ENCODE measurements around the gene CUBN. TPM values are rescaled to one million over a fixed set of nuclear protein-coding genes. Genes with fewer than 3 reads are reported as not detected.

CUBN gene
- total RNA-seq, 1 experiment from 2014 or later: 0.80 TPM

- ChIA-PET CTCF (no interaction called here), POLR2A (ENCODE audit: unreplicated experiment) (no interaction called here)
- H3K79me2 ChIP-seq (ENCODE audit: low read length): no peaks in the 10 kb centered on the region
- no peak for TF ChIP-seq CTCF (conservative IDR thresholded peaks at IDR 0.05; ENCODE audit: low read depth, low read length)
- TF ChIP-seq EZH2 (IDR thresholded peaks at IDR 0.05; ENCODE audit: low read length, unreplicated experiment): no peak
- no peak for TF ChIP-seq EZH2phosphoT487 (IDR thresholded peaks at IDR 0.05; ENCODE audit: borderline replicate concordance, low read length)
- ATAC-seq: no peak
- H2AFZ ChIP-seq (ENCODE audit: low read length): no peak overlapping the region
- H3K4me1 ChIP-seq (ENCODE audit: insufficient read depth, low read length): no peaks in the 10 kb centered on the region
- DNase-seq: no peak
- no peaks in the 10 kb centered on the region for H3K9me2 ChIP-seq (replicated peaks; ENCODE audit: low read length)
- no peaks in the 10 kb centered on the region for H3K27me3 ChIP-seq (ENCODE audit: low read length)
- no peak overlapping the region for H3K4me2 ChIP-seq (ENCODE audit: low read length)
- no peak overlapping the region for H3K9ac ChIP-seq (ENCODE audit: low read length)
- H4K20me1 ChIP-seq (ENCODE audit: low read length): no peaks in the 10 kb centered on the region
- no peaks in the 10 kb centered on the region for H3K9me3 ChIP-seq (ENCODE audit: low read length)
- no peak overlapping the region for H3K27ac ChIP-seq (ENCODE audit: low read length)
- BruUV-seq (replicated peaks): no TSS peak
- intact Hi-C loops (cut with micrococcal nuclease): no loop called here
- no peaks in the 10 kb centered on the region for H3K36me3 ChIP-seq (ENCODE audit: low read depth, low read length)
- H3F3A ChIP-seq (ENCODE audit: low read length, unreplicated experiment): no peaks in the 10 kb centered on the region
- H3K4me3 ChIP-seq (ENCODE audit: low read length): no peak overlapping the region
Measured at GRCh38 chr10:16884497-16884896, 245.1 kb downstream of the CUBN start.

DNA sequence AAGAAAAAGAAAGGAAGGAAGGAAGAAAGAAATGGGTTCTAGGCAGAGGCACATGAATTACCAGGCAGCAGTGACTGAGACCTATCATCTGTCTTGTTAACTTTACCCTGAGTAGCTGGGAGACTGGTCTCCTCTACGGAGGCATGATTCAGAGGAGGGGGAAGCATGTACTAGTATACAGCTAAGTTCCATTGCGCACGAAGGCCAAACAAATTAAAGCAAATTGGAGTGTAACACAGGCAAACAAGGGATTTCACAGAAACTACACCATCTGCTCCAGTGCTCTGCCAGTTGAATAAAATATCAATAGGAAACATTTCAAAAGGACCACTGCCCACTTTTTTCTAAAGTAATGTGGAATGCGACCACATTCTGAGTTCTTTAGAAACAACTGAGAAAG is 246.5 kb downstream of the CUBN start:
- no peak overlapping the region for H3K9ac ChIP-seq (ENCODE audit: low read length)
- TF ChIP-seq EZH2phosphoT487 (IDR thresholded peaks at IDR 0.05; ENCODE audit: borderline replicate concordance, low read length) (no peak), EZH2 (IDR thresholded peaks at IDR 0.05; ENCODE audit: low read length, unreplicated experiment) (no peak), CTCF (conservative IDR thresholded peaks at IDR 0.05; ENCODE audit: low read depth, low read length) (no peak)
- no peaks in the 10 kb centered on the region for H3K36me3 ChIP-seq (ENCODE audit: low read depth, low read length)
- DNase-seq: no peak
- no peaks in the 10 kb centered on the region for H3K4me1 ChIP-seq (ENCODE audit: insufficient read depth, low read length)
- ChIA-PET CTCF (no interaction called here), POLR2A (ENCODE audit: unreplicated experiment) (no interaction called here)
- no peak overlapping the region for H2AFZ ChIP-seq (ENCODE audit: low read length)
- H3F3A ChIP-seq (ENCODE audit: low read length, unreplicated experiment): no peaks in the 10 kb centered on the region
- H3K9me2 ChIP-seq (replicated peaks; ENCODE audit: low read length): no peaks in the 10 kb centered on the region
- no peaks in the 10 kb centered on the region for H3K79me2 ChIP-seq (ENCODE audit: low read length)
- H3K27ac ChIP-seq (ENCODE audit: low read length): no peak overlapping the region
- H3K4me2 ChIP-seq (ENCODE audit: low read length): no peak overlapping the region
- H3K4me3 ChIP-seq (ENCODE audit: low read length): no peak overlapping the region
- no peak for ATAC-seq
- no TSS peak for BruUV-seq (replicated peaks)
- no peaks in the 10 kb centered on the region for H3K9me3 ChIP-seq (ENCODE audit: low read length)
- H3K27me3 ChIP-seq (ENCODE audit: low read length): no peaks in the 10 kb centered on the region
- no peaks in the 10 kb centered on the region for H4K20me1 ChIP-seq (ENCODE audit: low read length)
- intact Hi-C loops (cut with micrococcal nuclease): no loop called here

GRCh38 chr10:16870331-16870730 is 259.3 kb downstream of the CUBN start:
- H3K9ac ChIP-seq (ENCODE audit: low read length): no peak overlapping the region
- BruUV-seq (replicated peaks): no TSS peak
- no peaks in the 10 kb centered on the region for H3K9me3 ChIP-seq (ENCODE audit: low read length)
- no peaks in the 10 kb centered on the region for H3K36me3 ChIP-seq (ENCODE audit: low read depth, low read length)
- H4K20me1 ChIP-seq (ENCODE audit: low read length): no peaks in the 10 kb centered on the region
- intact Hi-C loops (cut with micrococcal nuclease): no loop called here
- H3K4me3 ChIP-seq (ENCODE audit: low read length): no peak overlapping the region
- ChIA-PET POLR2A (ENCODE audit: unreplicated experiment) (no interaction called here), CTCF (no interaction called here)
- H3K27ac ChIP-seq (ENCODE audit: low read length): no peak overlapping the region
- H2AFZ ChIP-seq (ENCODE audit: low read length): no peak overlapping the region
- no peaks in the 10 kb centered on the region for H3K9me2 ChIP-seq (replicated peaks; ENCODE audit: low read length)
- H3K4me2 ChIP-seq (ENCODE audit: low read length): no peak overlapping the region
- H3F3A ChIP-seq (ENCODE audit: low read length, unreplicated experiment): no peaks in the 10 kb centered on the region
- DNase-seq (no peak), ATAC-seq (no peak)
- no peaks in the 10 kb centered on the region for H3K79me2 ChIP-seq (ENCODE audit: low read length)
- H3K27me3 ChIP-seq (ENCODE audit: low read length): no peaks in the 10 kb centered on the region
- peaks cover 8% of the 10 kb centered on the region; the same call in 1 of the 2 replicates for H3K4me1 ChIP-seq (ENCODE audit: insufficient read depth, low read length)
- TF ChIP-seq EZH2phosphoT487 (IDR thresholded peaks at IDR 0.05; ENCODE audit: borderline replicate concordance, low read length) (no peak), EZH2 (IDR thresholded peaks at IDR 0.05; ENCODE audit: low read length, unreplicated experiment) (no peak), CTCF (conservative IDR thresholded peaks at IDR 0.05; ENCODE audit: low read depth, low read length) (no peak)
